ENCODE data around the gene HIPK3. TPM values are rescaled to one million over a fixed set of nuclear protein-coding genes. Genes with fewer than 3 reads are reported as not detected.
"Not testable (repeated sequence)": the region's sequence is repeated elsewhere in the genome, so short reads cannot be mapped to it uniquely, and the experiment has no call there.

HIPK3 gene
- total RNA-seq, 1 donor from 2014 or later: 63.9 TPM

DNA sequence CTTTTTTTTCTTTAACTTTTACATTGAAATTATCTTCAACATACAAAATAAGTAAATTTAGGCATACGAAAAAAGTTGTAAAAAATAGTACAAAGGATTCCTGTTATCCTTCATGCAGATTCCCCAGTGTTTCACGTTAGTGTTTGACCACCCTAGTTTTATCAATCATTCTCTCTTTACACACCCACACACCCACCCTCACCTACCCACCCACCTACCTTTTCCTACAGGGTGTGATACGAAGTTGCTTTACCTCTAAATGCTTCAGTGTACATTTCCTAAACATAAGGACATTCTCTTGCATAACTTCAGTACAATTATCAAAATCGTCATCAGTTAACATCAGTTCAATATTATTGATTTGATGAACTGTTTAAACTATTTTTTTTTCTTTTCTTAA, 37.0 kb downstream of the HIPK3 start:
- peaks cover 16% of the 10 kb centered on the region for H3K4me1 Mint-ChIP-seq (ENCODE audit: unreplicated experiment)

DNA sequence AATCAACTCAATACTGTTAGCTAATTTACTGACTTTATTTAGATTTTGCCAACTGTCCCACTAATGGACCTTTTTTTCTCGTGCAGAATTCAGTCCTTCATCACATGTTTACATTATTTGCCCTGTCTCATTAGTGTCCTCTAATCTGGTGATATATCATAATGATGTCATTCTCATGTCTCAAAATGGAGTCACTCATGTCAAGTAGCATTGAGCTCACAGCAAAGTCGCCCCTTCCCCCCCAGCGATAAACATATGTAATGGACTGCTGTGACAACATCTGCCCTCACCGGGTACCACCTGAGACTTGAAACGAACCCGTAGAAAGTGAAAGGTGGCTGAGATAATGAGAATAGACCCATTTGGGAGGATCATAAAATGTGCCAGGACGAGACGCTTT, 37.6 kb downstream of the HIPK3 start:
- Mint-ChIP-seq H3K4me1 (ENCODE audit: unreplicated experiment) (peaks cover 13% of the 10 kb centered on the region), H3K27ac (no peak overlapping the region), H3K4me3 (no peak overlapping the region), H3K9me3 (no peaks in the 10 kb centered on the region), H3K27me3 (no peaks in the 10 kb centered on the region), H3K36me3 (peaks cover 39% of the 10 kb centered on the region)
- DNase-seq (ENCODE audit: extremely low spot score, unreplicated experiment): no peak
- TF ChIP-seq CTCF (conservative IDR thresholded peaks at IDR 0.05): no peak

More for the DNA sequence above, 37.0 kb downstream of the HIPK3 start:
- DNase-seq (ENCODE audit: extremely low spot score, unreplicated experiment): no peak
- Mint-ChIP-seq H3K27ac (no peak overlapping the region), H3K9me3 (no peaks in the 10 kb centered on the region), H3K27me3 (no peaks in the 10 kb centered on the region), H3K36me3 (peaks cover 42% of the 10 kb centered on the region), H3K4me3 (no peak overlapping the region)
- no peak for TF ChIP-seq CTCF (conservative IDR thresholded peaks at IDR 0.05)

GRCh38 chr11:33296695-33297094, 39.5 kb downstream of the HIPK3 start:
- Mint-ChIP-seq H3K4me3 (no peak overlapping the region), H3K27ac (no peak overlapping the region), H3K4me1 (ENCODE audit: unreplicated experiment) (peaks cover 6% of the 10 kb centered on the region), H3K36me3 (peaks cover 37% of the 10 kb centered on the region), H3K27me3 (no peaks in the 10 kb centered on the region), H3K9me3 (no peaks in the 10 kb centered on the region)
- no peak for DNase-seq (ENCODE audit: extremely low spot score, unreplicated experiment)
- no peak for TF ChIP-seq CTCF (conservative IDR thresholded peaks at IDR 0.05)

- no peak overlapping the region for H3K27ac Mint-ChIP-seq
- H3K27me3 Mint-ChIP-seq: no peaks in the 10 kb centered on the region
- peaks cover 8% of the 10 kb centered on the region for H3K4me1 Mint-ChIP-seq (ENCODE audit: unreplicated experiment)
- H3K9me3 Mint-ChIP-seq: no peaks in the 10 kb centered on the region
- no peak for DNase-seq (ENCODE audit: extremely low spot score, unreplicated experiment)
- no peak for TF ChIP-seq CTCF (conservative IDR thresholded peaks at IDR 0.05)
- peaks cover 5% of the 10 kb centered on the region for H3K36me3 Mint-ChIP-seq
- H3K4me3 Mint-ChIP-seq: no peak overlapping the region
Observed at GRCh38 chr11:33303541-33303940, 46.4 kb downstream of the HIPK3 start.

GRCh38 chr11:33306821-33307220, 49.6 kb downstream of the HIPK3 start:
- H3K9me3 Mint-ChIP-seq; DNase-seq (ENCODE audit: extremely low spot score, unreplicated experiment); H3K4me3 Mint-ChIP-seq; H3K27me3 Mint-ChIP-seq; H3K27ac Mint-ChIP-seq; H3K36me3 Mint-ChIP-seq: not testable (repeated sequence)
- peaks cover 12% of the 10 kb centered on the region for H3K4me1 Mint-ChIP-seq (ENCODE audit: unreplicated experiment)

DNA sequence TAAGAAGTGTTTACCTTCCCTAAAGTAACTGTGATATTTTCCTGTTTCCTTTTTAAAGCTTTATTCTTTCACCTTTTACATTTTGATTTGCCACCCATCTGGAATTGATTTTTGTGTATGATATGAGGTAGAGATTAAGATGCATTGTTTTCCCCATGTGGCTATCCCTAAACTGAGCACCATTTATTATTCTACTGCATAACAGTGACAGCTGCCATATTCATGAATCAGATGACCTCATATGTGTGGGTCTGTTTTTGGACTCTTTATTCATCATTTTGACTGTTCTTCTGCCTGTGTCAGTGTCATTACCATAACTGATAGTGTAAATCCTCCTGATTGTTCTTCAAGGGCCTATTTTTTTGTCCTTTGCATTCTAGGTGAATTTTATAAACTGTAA, 50.8 kb downstream of the HIPK3 start:
- peaks cover 12% of the 10 kb centered on the region for H3K4me1 Mint-ChIP-seq (ENCODE audit: unreplicated experiment)
- H3K9me3 Mint-ChIP-seq: no peaks in the 10 kb centered on the region
- no peak for DNase-seq (ENCODE audit: extremely low spot score, unreplicated experiment)
- H3K4me3 Mint-ChIP-seq: no peak overlapping the region
- H3K36me3 Mint-ChIP-seq: peaks cover 4% of the 10 kb centered on the region
- H3K27me3 Mint-ChIP-seq: no peaks in the 10 kb centered on the region
- TF ChIP-seq CTCF (conservative IDR thresholded peaks at IDR 0.05): no peak
- no peak overlapping the region for H3K27ac Mint-ChIP-seq

Measured in type B pancreatic cell (in vitro differentiated cells).